HG02678 (cell line): ENCODE data around the gene DOK3.

Experiments
- ATAC-seq: cut with Tn5 transposase; IDR thresholded peaks from one replicate; pipeline ENCODE4 v1.9.1; 2021; ENCODE audit warnings: mild to moderate bottlenecking, moderate library complexity; ENCODE audit not compliant: unreplicated experiment

DOK3 gene

DNA sequence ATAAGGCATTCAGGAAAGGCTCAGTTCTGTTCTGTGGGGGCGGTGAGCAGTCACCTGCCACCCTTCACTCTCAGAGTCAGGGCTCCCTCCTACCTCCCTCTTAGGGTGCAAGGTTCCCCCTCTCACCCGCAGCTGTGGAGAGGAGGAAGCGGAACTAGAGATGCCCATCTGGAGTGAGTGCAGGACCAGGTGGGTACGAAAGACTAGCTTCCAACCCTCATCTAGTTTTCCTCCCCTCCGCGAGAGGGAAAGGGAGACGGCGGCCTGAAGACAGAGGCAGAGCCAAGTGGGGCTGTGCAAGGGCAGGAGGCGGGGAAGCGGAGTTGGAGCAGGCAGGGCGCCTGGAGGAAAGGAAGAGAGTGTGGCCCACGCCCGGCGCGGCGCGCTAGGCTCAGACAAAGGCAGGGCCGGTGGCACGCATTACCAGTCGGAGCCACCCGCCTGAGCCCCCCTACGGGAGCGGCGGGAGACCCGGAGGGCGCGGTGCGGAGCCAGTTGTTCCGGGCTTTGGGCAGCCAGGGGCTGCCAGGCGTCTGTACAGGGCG, 55.7 kb downstream of the DOK3 start:
- peak; percentile 1 for ATAC-seq

DNA sequence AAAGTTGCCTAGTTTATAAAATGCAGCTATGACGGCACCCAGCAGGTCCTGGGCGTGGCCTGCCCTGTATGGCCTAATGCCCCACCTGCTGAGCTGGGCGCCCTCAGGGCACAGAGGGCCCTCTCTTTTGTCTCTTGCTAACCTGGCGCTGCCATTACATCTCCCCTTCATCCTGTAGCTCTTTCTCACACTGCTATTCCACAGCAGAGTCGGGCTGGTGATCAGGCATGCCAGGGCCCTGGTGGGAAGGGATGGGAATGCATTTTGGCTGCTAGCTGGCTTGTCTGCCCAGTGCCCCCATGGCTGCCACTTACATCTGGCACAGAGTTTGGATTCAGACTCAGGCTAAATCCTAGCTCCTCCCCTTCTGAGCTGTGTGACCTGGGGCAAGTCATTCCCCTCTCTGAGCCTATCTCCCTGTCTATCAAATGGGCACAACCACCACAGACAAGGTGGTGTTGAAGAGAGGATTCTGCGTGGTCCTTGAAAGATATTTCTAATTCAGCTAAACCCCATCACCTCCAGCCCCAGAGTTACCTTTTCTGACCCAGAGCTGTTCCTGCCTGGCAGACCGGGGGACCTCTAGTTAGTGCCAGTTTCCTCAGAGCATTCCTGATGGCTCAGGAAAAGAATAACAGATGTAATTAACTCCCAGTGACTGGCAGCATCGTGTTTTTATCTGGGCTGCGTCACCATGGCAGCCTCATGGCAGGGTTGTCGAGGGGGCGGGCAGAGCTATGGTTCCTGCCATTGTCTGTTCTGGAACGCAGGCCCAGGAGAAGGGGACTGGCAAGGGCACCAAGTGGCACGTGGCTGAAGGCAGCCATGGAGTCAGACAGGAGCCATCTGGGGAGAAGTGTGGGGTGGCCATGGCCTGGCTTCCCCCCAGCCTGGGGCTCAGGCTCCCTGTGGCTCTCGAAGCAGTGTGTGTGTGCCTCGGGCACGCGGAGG, 56.7 kb downstream of the DOK3 start:
- ATAC-seq, result no peak
